MM.1S (cell line): ENCODE data around the gene SNCA.

Experiments used
- DNase-seq: peaks from one replicate; pipeline ENCODE4 v3.0.0-alpha.2; 2015
- H2AFZ ChIP-seq: fragments of 300-600 bp; sonication (generic); 2 replicates; pipeline ENCODE4 v1.6.0; 2016; ENCODE audit warnings: antibody characterized with exemption, low read length
- H3F3A ChIP-seq: fragments of 300-600 bp; sonication (generic); 2 replicates; pipeline ENCODE4 v1.6.1; 2016; ENCODE audit warnings: mild to moderate bottlenecking, antibody characterized with exemption, low read length, moderate library complexity, mixed read lengths; ENCODE audit not compliant: insufficient read depth
- H3K27ac ChIP-seq: fragments of 300-600 bp; sonication (generic); 2 replicates; pipeline ENCODE4 v1.5.1; 2016; ENCODE audit warnings: mild to moderate bottlenecking, low read length
- H3K27me3 ChIP-seq: fragments of 300-600 bp; sonication (generic); replicated peaks from 2 replicates; pipeline ENCODE4 v1.6.0; 2016; ENCODE audit warnings: low read length; ENCODE audit not compliant: insufficient read depth
- H3K36me3 ChIP-seq: fragments of 300-600 bp; sonication (generic); replicated peaks from 2 replicates; pipeline ENCODE4 v1.6.1; 2016; ENCODE audit warnings: mild to moderate bottlenecking, low read length, mixed read lengths; ENCODE audit not compliant: insufficient read depth
- H3K4me1 ChIP-seq: fragments of 300-600 bp; sonication (generic); 2 replicates; pipeline ENCODE4 v1.6.1; 2016; ENCODE audit warnings: low read length, mixed read lengths
- H3K4me2 ChIP-seq: fragments of 300-600 bp; sonication (generic); 2 replicates; pipeline ENCODE4 v1.6.0; 2016; ENCODE audit warnings: low read depth, low read length
- H3K4me3 ChIP-seq: fragments of 300-600 bp; sonication (generic); 2 replicates; pipeline ENCODE4 v1.5.1; 2016; ENCODE audit warnings: low read length, mixed read lengths
- H3K79me2 ChIP-seq: fragments of 300-600 bp; sonication (generic); 2 replicates; pipeline ENCODE4 v1.6.1; 2016; ENCODE audit warnings: mixed run types, low read length, mixed read lengths
- H3K9ac ChIP-seq: fragments of 300-600 bp; sonication (generic); 2 replicates; pipeline ENCODE4 v1.6.1; 2016; ENCODE audit warnings: low read length, mixed read lengths
- H3K9me2 ChIP-seq: fragments of 300-600 bp; sonication (generic); replicated peaks from 2 replicates; pipeline ENCODE4 v1.6.1; 2016; ENCODE audit warnings: mild to moderate bottlenecking, low read length, mixed read lengths; ENCODE audit not compliant: insufficient read depth
- H3K9me3 ChIP-seq: fragments of 300-600 bp; sonication (generic); replicated peaks from 2 replicates; pipeline ENCODE4 v1.6.1; 2016; ENCODE audit warnings: mild to moderate bottlenecking, low read length, mixed read lengths; ENCODE audit not compliant: insufficient read depth
- H4K20me1 ChIP-seq: fragments of 300-600 bp; sonication (generic); 2 replicates; pipeline ENCODE4 v1.6.1; 2016; ENCODE audit warnings: mild to moderate bottlenecking, low read length, moderate library complexity, mixed read lengths; ENCODE audit not compliant: insufficient read depth
- EZH2 ChIP-seq: fragments of 300-600 bp; sonication (generic); optimal IDR thresholded peaks from 2 replicates; pipeline ENCODE3; 2017; ENCODE audit warnings: low read depth, mild to moderate bottlenecking, antibody characterized with exemption, low read length, mixed read lengths
- EZH2phosphoT487 ChIP-seq: fragments of 300-600 bp; sonication (generic); IDR thresholded peaks from 2 replicates; pipeline ENCODE4 v1.6.1; 2018; ENCODE audit warnings: antibody characterized with exemption, low read length
- TF ChIP-seq, protein P1 (sequence below): fragments of 300-600 bp; sonication (generic); IDR thresholded peaks from 2 replicates; pipeline ENCODE4 v1.5.1; 2016; ENCODE audit warnings: antibody characterized with exemption, low read length, mixed read lengths

The SNCA gene

DNA sequence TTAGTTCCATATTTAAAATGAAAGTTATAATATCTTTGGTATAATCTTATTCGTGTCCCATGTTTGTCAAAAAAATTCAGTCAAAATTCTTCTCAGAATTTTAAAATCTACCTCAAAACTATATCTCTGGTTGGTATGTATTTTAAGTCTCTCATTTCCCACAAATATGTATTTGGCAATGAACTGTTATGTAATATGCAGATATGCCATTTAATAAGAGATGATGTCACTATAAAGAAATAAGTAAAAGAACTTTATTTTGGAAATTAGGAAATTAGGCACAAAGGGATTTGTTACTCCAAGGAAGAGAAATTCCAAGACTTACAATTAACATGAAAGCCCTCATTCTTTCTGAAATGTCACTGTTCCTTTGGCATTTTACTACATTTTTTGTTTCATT lies 15.3 kb downstream of the SNCA start:
- no peak for TF ChIP-seq EZH2
- TF ChIP-seq, protein P1, sequence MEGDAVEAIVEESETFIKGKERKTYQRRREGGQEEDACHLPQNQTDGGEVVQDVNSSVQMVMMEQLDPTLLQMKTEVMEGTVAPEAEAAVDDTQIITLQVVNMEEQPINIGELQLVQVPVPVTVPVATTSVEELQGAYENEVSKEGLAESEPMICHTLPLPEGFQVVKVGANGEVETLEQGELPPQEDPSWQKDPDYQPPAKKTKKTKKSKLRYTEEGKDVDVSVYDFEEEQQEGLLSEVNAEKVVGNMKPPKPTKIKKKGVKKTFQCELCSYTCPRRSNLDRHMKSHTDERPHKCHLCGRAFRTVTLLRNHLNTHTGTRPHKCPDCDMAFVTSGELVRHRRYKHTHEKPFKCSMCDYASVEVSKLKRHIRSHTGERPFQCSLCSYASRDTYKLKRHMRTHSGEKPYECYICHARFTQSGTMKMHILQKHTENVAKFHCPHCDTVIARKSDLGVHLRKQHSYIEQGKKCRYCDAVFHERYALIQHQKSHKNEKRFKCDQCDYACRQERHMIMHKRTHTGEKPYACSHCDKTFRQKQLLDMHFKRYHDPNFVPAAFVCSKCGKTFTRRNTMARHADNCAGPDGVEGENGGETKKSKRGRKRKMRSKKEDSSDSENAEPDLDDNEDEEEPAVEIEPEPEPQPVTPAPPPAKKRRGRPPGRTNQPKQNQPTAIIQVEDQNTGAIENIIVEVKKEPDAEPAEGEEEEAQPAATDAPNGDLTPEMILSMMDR, result no peak
- no peak for TF ChIP-seq EZH2phosphoT487
- Histone ChIP-seq H3K27me3 (no peaks in the 10 kb centered on the region), H3K9me2 (no peaks in the 10 kb centered on the region), H3K27ac (no peak overlapping the region), H2AFZ (no peak overlapping the region), H3K36me3 (no peaks in the 10 kb centered on the region), H3K79me2 (no peaks in the 10 kb centered on the region), H3K4me3 (no peak overlapping the region), H3K4me1 (no peaks in the 10 kb centered on the region), H3K4me2 (no peak overlapping the region), H3F3A (no peaks in the 10 kb centered on the region), H3K9ac (no peak overlapping the region), H3K9me3 (no peaks in the 10 kb centered on the region), H4K20me1 (no peaks in the 10 kb centered on the region)
- DNase-seq, result no peak

- H3F3A ChIP-seq, result no peaks in the 10 kb centered on the region
- H3K4me2 ChIP-seq, result no peak overlapping the region
- no peaks in the 10 kb centered on the region for H3K9me2 ChIP-seq
- H2AFZ ChIP-seq, result no peak overlapping the region
- no peaks in the 10 kb centered on the region for H3K36me3 ChIP-seq
- no peak overlapping the region for H3K27ac ChIP-seq
- DNase-seq, result no peak
- no peaks in the 10 kb centered on the region for H3K27me3 ChIP-seq
- H3K9me3 ChIP-seq, result no peaks in the 10 kb centered on the region
- H4K20me1 ChIP-seq, result no peaks in the 10 kb centered on the region
- H3K4me3 ChIP-seq, result no peak overlapping the region
- no peaks in the 10 kb centered on the region for H3K4me1 ChIP-seq
- H3K79me2 ChIP-seq, result no peaks in the 10 kb centered on the region
- H3K9ac ChIP-seq, result no peak overlapping the region
- TF ChIP-seq, protein P1, result no peak
These were observed 17.0 kb downstream of the SNCA start for GRCh38 chr4:89820010-89820409.

DNA sequence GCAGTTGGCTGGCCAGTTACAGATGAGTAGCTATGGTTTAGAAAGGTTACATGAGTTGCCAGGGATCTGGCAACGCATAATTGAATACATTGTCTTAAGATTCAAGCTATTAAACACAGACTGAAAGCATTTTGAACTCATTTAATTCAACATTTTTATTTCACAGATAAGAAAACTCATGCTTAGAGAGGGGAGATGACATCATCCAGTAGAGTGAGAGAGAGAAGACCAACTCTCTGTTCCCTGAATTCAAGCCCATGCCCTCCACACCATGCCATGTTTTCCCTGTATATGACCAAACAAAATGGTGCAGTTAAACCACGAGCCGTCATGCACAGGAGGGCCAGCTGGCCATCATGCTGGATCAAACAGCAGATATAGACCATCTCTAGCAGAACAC lies 22.6 kb downstream of the SNCA start:
- Histone ChIP-seq H3K4me1 (no peaks in the 10 kb centered on the region), H3K27ac (no peak overlapping the region), H3K4me2 (no peak overlapping the region), H3F3A (no peaks in the 10 kb centered on the region), H3K79me2 (no peaks in the 10 kb centered on the region), H4K20me1 (no peaks in the 10 kb centered on the region), H3K27me3 (no peaks in the 10 kb centered on the region), H3K36me3 (no peaks in the 10 kb centered on the region), H2AFZ (no peak overlapping the region), H3K9ac (no peak overlapping the region), H3K4me3 (no peak overlapping the region), H3K9me3 (no peaks in the 10 kb centered on the region), H3K9me2 (no peaks in the 10 kb centered on the region)
- no peak for DNase-seq
- TF ChIP-seq EZH2 (no peak), EZH2phosphoT487 (no peak)
- TF ChIP-seq, protein P1, result no peak
